ENCODE results near the gene RFX2.
"Not testable (repeated sequence)": the region's sequence is repeated elsewhere in the genome, so short reads cannot be mapped to it uniquely, and the experiment has no call there.

The RFX2 gene

GRCh38 chr19:6033744-6034264, 76.5 kb downstream of the RFX2 start:
- no peak for DNase-seq (ENCODE audit: insufficient read length, low spot score)
- no peak for FAIRE-seq
- TF ChIP-seq CTCF (IDR thresholded peaks at IDR 0.05; ENCODE audit: insufficient read depth, missing control alignments), result no peak

DNA sequence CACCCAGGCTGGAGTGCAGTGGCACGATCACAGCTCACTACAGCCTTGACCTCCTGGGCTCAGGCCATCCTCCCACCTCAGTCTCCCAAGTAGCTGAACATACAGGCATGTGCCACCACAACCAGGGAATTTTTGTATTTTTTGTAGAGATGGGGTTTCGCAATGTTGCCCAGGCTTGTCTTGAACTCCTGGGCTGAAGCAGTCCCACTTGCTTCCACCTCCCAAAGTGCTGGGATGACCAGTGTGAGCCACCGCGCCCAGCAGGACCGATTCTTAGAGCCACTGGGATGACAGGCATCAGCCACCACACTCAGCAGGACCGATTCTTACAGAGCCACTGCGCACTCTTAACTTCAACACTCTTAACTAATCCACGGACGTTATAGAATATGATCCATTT, 77.5 kb downstream of the RFX2 start:
- TF ChIP-seq CTCF (IDR thresholded peaks at IDR 0.05; ENCODE audit: insufficient read depth, missing control alignments), result no peak
- FAIRE-seq, result no peak

GRCh38 chr19:6032381-6032780, 77.9 kb downstream of the RFX2 start:
- FAIRE-seq, result no peak
- no peak for DNase-seq (ENCODE audit: insufficient read length, low spot score)
- no peak for TF ChIP-seq CTCF (IDR thresholded peaks at IDR 0.05; ENCODE audit: insufficient read depth, missing control alignments)

More for the DNA sequence above, 77.5 kb downstream of the RFX2 start:
- no peak for DNase-seq (ENCODE audit: insufficient read length, low spot score)

GRCh38 chr19:6030214-6030507, 80.1 kb downstream of the RFX2 start:
- FAIRE-seq (no peak), DNase-seq (ENCODE audit: insufficient read length, low spot score) (no peak)
- no peak for TF ChIP-seq CTCF (IDR thresholded peaks at IDR 0.05; ENCODE audit: insufficient read depth, missing control alignments)

GRCh38 chr19:6026390-6027227, 83.7 kb downstream of the RFX2 start:
- DNase-seq (ENCODE audit: insufficient read length, low spot score) (no peak), FAIRE-seq (no peak)
- no peak for TF ChIP-seq CTCF (IDR thresholded peaks at IDR 0.05; ENCODE audit: insufficient read depth, missing control alignments)

DNA sequence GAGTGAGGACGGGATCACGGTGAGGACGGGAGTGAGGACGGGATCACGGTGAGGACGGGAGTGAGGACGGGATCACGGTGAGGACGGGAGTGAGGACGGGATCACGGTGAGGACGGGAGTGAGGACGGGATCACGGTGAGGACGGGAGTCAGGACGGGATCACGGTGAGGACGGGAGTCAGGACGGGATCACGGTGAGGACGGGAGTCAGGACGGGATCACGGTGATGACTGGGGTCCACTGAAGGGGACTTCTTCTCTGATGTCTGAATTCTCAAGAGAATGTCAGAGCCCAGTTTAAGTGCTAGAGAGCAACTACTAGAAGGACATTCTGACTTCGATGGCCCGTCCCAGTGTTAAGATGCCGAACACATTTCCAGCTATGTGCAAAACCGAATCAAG, 85.5 kb downstream of the RFX2 start:
- not testable (repeated sequence) for FAIRE-seq; DNase-seq (ENCODE audit: insufficient read length, low spot score)

- FAIRE-seq (no peak), DNase-seq (ENCODE audit: insufficient read length, low spot score) (no peak)
- no peak for TF ChIP-seq CTCF (IDR thresholded peaks at IDR 0.05; ENCODE audit: insufficient read depth, missing control alignments)
Observed at GRCh38 chr19:6023936-6024335, 86.4 kb downstream of the RFX2 start.
